ENCODE results near the gene EVA1C.

EVA1C gene

DNA sequence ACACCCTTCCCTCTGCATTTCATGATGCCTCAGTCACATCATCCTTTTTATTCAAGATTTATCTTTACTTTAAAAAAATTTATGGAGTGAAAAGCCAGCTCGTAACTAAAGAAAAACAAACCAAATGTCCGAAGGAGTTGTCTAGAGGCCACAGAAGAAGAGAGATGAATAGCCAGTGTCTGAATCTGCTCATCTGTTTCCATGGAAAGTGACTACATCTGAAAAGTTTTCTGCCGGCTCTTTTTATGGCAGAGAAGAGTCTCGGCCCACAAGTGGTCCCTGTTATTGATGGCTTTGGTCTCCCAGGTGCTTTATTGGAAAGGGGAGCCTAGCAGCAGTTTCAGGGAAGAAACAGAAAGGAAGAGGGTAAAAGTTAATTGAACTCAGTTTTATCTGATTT lies 5.6 kb downstream of the EVA1C start:
- TF ChIP-seq, protein P1, sequence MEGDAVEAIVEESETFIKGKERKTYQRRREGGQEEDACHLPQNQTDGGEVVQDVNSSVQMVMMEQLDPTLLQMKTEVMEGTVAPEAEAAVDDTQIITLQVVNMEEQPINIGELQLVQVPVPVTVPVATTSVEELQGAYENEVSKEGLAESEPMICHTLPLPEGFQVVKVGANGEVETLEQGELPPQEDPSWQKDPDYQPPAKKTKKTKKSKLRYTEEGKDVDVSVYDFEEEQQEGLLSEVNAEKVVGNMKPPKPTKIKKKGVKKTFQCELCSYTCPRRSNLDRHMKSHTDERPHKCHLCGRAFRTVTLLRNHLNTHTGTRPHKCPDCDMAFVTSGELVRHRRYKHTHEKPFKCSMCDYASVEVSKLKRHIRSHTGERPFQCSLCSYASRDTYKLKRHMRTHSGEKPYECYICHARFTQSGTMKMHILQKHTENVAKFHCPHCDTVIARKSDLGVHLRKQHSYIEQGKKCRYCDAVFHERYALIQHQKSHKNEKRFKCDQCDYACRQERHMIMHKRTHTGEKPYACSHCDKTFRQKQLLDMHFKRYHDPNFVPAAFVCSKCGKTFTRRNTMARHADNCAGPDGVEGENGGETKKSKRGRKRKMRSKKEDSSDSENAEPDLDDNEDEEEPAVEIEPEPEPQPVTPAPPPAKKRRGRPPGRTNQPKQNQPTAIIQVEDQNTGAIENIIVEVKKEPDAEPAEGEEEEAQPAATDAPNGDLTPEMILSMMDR (IDR thresholded peaks at IDR 0.05; ENCODE audit: low read depth, low read length): no peak

DNA sequence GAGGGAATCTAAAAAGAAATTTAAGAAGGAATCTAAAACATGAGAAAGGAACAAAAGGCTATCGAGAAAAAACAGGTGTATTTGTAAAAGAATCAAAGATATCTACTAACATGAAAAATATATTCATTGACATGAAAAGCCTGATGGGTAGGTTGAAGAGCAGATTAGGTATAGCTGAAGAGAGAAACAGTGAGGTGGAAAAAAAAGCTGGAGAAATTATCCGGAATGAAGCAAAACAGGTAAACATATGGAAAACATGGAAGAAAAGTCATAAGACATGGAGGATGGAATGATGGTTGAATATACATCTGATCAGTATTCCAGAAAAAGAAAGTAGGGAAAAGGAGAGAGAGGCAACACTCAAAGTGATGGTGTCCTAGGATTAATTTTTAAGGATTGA lies 9.6 kb downstream of the EVA1C start:
- no peak for DNase-seq (ENCODE audit: extremely low read depth, low read depth)
- TF ChIP-seq, protein P1 (IDR thresholded peaks at IDR 0.05; ENCODE audit: low read depth, low read length): no peak

More for the DNA sequence above, 5.6 kb downstream of the EVA1C start:
- DNase-seq (ENCODE audit: extremely low read depth, low read depth): no peak

DNA sequence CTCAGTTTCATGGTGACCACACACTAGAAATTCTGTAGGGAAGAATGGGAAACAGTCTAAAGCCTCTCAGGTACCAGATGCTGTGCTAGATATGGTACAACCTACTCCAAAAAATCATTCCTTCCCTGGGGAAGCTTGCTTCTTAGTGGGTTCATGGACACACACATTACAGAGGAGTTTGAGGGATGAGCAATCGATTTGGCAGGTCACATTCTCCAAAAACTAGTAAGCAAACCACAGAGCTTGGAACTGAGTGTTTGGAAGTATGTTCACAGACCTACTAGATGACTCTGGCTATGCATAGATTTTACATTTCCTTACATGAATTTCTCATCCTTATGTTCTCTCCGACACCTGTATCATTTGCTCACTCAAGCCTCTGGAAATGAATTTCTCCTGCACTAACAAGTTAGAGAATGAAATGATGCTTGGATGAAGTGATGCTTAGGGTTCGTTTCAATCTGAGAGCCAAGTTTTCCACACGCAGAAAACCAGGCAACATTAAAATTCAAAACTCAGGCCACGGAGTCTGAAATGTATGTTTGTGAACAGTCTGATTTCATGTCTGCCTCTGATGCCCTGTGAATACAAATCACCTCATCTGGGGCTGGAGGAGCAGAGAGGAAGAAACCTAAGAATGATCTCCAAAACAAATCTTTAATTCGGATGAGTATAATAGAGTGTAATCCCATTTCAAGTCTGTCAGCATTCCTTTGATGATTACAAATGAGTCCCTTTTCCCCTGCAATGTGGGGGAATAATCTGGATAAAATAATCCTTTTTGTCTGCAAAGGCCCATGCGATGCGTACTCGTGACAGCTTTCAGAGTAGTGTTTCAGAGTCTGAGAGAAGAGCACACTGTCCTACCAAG lies 11.0 kb downstream of the EVA1C start:
- no peak for DNase-seq (ENCODE audit: extremely low read depth, low read depth)
- TF ChIP-seq, protein P1 (IDR thresholded peaks at IDR 0.05; ENCODE audit: low read depth, low read length): no peak

DNA sequence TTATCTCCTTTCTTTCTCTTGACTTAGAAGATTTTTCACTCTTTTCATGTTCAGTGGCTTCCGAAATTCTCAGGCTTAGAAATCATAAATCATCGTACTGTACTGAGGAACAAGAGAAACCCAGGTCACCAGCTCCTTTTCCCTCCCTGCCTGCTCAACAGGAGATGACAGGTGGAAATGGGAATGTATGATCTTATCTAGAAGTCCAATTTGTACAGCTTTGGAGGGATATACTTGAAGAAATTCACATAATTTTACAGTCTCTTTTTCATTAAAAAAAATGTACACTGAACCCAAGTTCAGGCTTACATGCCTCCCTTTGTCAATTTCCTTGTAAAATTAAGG lies 11.7 kb downstream of the EVA1C start:
- TF ChIP-seq, protein P1 (IDR thresholded peaks at IDR 0.05; ENCODE audit: low read depth, low read length): no peak
- no peak for DNase-seq (ENCODE audit: extremely low read depth, low read depth)

DNA sequence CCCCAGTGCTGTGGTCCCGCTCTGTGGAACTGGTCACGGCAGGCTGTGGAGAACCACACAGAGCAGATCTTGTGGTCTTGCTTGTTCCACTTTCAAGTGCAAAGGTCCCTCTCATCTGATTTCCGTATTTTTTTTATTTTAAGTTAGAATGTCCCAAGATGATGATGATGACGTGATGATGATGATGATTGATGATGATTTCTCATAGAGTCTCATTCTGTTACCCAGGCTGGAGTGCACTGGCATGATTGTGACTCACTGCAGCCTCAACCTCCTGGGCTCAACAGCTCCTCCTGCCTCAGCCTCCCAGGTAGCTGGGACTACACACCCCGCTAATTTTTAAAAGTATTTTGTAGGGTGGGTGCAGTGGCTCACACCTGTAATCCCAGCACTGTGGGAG lies 12.2 kb downstream of the EVA1C start:
- TF ChIP-seq, protein P1 (IDR thresholded peaks at IDR 0.05; ENCODE audit: low read depth, low read length): no peak
- no peak for DNase-seq (ENCODE audit: extremely low read depth, low read depth)

DNA sequence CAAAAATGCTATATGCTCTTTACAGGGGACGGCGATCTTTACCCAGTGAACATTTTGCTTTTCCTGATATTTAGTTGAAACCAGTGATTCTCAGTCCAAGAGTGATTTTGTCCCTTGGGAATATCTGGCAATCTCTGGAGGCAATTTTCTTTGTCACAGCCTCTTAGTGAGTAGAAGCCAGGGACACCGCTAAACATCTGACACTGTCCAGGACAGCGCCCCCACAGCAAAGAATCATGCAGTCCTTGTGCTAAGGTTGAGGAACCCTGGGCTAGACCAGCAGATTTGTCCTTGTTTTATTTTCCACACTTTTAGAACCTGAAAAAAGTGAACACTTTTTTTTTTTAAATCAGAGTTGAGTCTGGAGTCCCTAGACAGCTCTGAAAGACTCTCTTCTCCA lies 13.1 kb downstream of the EVA1C start:
- no peak for DNase-seq (ENCODE audit: extremely low read depth, low read depth)
- TF ChIP-seq, protein P1 (IDR thresholded peaks at IDR 0.05; ENCODE audit: low read depth, low read length): no peak

DNA sequence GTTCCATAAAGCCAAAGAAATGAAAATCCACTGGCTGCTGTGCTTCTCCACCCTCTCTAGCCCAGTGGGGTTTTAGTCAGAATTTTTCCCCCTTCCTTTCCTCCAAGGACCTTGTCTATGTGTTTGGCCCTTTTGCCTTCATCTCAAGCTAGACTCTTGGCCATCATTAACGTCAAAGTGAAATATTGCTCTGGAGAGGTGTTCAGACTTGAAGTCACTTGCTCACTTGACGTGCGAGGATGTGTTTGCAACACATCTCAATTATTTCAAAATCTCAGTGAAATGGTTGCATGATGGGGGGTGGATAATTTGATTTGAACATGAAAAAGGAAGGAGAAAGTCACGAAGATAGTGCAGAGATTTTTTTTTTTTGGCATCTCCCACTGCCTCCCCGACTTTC lies 13.6 kb downstream of the EVA1C start:
- no peak for DNase-seq (ENCODE audit: extremely low read depth, low read depth)
- TF ChIP-seq, protein P1 (IDR thresholded peaks at IDR 0.05; ENCODE audit: low read depth, low read length): no peak

Measured in AG09319 (cell line).